ENCODE results near the gene COQ8B. TPM values are rescaled to one million over a fixed set of nuclear protein-coding genes. Genes with fewer than 3 reads are reported as not detected.
A peak's percentile ranks its signal among the peaks of the same experiment; 100 is the strongest.

COQ8B gene
- total and polyA plus RNA-seq, 4 donors, result 20.5 to 79.8 (median 32.8) TPM

- no peaks in the 10 kb centered on the region for H3K27me3 ChIP-seq (ENCODE audit: control insufficient read depth in 1 of 2, insufficient read depth in 2 of 2, low read length in 1 of 2)
- no peak overlapping the region for H3K4me3 ChIP-seq (ENCODE audit: low read length in 2 of 2)
- H3K36me3 ChIP-seq (ENCODE audit: control insufficient read depth in 1 of 2, insufficient read depth in 2 of 2, low read length in 1 of 2), result peaks cover 4 to 20% of the 10 kb centered on the region in 2 donors
- DNase-seq (no peak), ATAC-seq (ENCODE audit: low FRiP score) (no peak)
- no peaks in the 10 kb centered on the region for H3K9me3 ChIP-seq (ENCODE audit: control insufficient read depth, low read length)
- WGBS, 2 donors, result 88 to 94% methylated on average over 11 of the region's 11 CpGs
- intact Hi-C loops (cut with DNase I), result no loop called here
- no peaks in the 10 kb centered on the region for H3K4me1 ChIP-seq (ENCODE audit: control insufficient read depth in 1 of 2, insufficient read depth in 2 of 2, low read length in 2 of 2)
- no peak overlapping the region for H3K27ac ChIP-seq (ENCODE audit: low read depth in 1 of 2, low read length in 2 of 2)
Measured at GRCh38 chr19:40673397-40673796, 43.3 kb downstream of the COQ8B start.

GRCh38 chr19:40672573-40673299, 44.0 kb downstream of the COQ8B start:
- ATAC-seq (ENCODE audit: low FRiP score) (no peak), DNase-seq (no peak)
- intact Hi-C loops (cut with DNase I), result no loop called here
- WGBS, 2 donors, result 93 to 95% methylated on average over 7 of the region's 7 CpGs
- Histone ChIP-seq H3K4me1 (ENCODE audit: control insufficient read depth in 1 of 2, insufficient read depth in 2 of 2, low read length in 2 of 2) (no peaks in the 10 kb centered on the region), H3K27ac (ENCODE audit: low read depth in 1 of 2, low read length in 2 of 2) (no peak overlapping the region), H3K9me3 (ENCODE audit: control insufficient read depth, low read length) (no peaks in the 10 kb centered on the region), H3K27me3 (ENCODE audit: control insufficient read depth in 1 of 2, insufficient read depth in 2 of 2, low read length in 1 of 2) (no peaks in the 10 kb centered on the region), H3K36me3 (ENCODE audit: control insufficient read depth in 1 of 2, insufficient read depth in 2 of 2, low read length in 1 of 2) (peaks cover 4 to 22% of the 10 kb centered on the region in 2 donors), H3K4me3 (ENCODE audit: low read length in 2 of 2) (no peak overlapping the region)

- no peak overlapping the region for H3K27ac ChIP-seq (ENCODE audit: low read depth in 1 of 2, low read length in 2 of 2)
- WGBS, 2 donors, result 81 to 86% methylated on average over 2 of the region's 2 CpGs
- H3K9me3 ChIP-seq (ENCODE audit: control insufficient read depth, low read length), result no peaks in the 10 kb centered on the region
- no peaks in the 10 kb centered on the region for H3K4me1 ChIP-seq (ENCODE audit: control insufficient read depth in 1 of 2, insufficient read depth in 2 of 2, low read length in 2 of 2)
- ATAC-seq (ENCODE audit: low FRiP score) (no peak), DNase-seq (no peak)
- peaks cover 4 to 24% of the 10 kb centered on the region in 2 donors for H3K36me3 ChIP-seq (ENCODE audit: control insufficient read depth in 1 of 2, insufficient read depth in 2 of 2, low read length in 1 of 2)
- H3K27me3 ChIP-seq (ENCODE audit: control insufficient read depth in 1 of 2, insufficient read depth in 2 of 2, low read length in 1 of 2), result no peaks in the 10 kb centered on the region
- intact Hi-C loops (cut with DNase I), result no loop called here
- no peak overlapping the region for H3K4me3 ChIP-seq (ENCODE audit: low read length in 2 of 2)
Measured at GRCh38 chr19:40672038-40672437, 44.6 kb downstream of the COQ8B start.

- Histone ChIP-seq H3K27me3 (ENCODE audit: control insufficient read depth in 1 of 2, insufficient read depth in 2 of 2, low read length in 1 of 2) (no peaks in the 10 kb centered on the region), H3K9me3 (ENCODE audit: control insufficient read depth, low read length) (no peaks in the 10 kb centered on the region), H3K27ac (ENCODE audit: low read depth in 1 of 2, low read length in 2 of 2) (no peak overlapping the region), H3K4me3 (ENCODE audit: low read length in 2 of 2) (no peak overlapping the region), H3K4me1 (ENCODE audit: control insufficient read depth in 1 of 2, insufficient read depth in 2 of 2, low read length in 2 of 2) (no peaks in the 10 kb centered on the region), H3K36me3 (ENCODE audit: control insufficient read depth in 1 of 2, insufficient read depth in 2 of 2, low read length in 1 of 2) (peaks cover 4 to 23% of the 10 kb centered on the region in 2 donors)
- ATAC-seq (ENCODE audit: low FRiP score) (no peak), DNase-seq (no peak)
- WGBS, 2 donors, result 37 to 42% methylated on average over 9 of the region's 9 CpGs
- intact Hi-C loops (cut with DNase I), result no loop called here
Measured at GRCh38 chr19:40671404-40671803, 45.3 kb downstream of the COQ8B start.

- 87 to 93% methylated on average over 7 of the region's 7 CpGs for WGBS, 2 donors
- peaks cover 4 to 23% of the 10 kb centered on the region in 2 donors for H3K36me3 ChIP-seq (ENCODE audit: control insufficient read depth in 1 of 2, insufficient read depth in 2 of 2, low read length in 1 of 2)
- DNase-seq (no peak), ATAC-seq (ENCODE audit: low FRiP score) (no peak)
- H3K27ac ChIP-seq (ENCODE audit: low read depth in 1 of 2, low read length in 2 of 2), result no peak overlapping the region
- no peaks in the 10 kb centered on the region for H3K4me1 ChIP-seq (ENCODE audit: control insufficient read depth in 1 of 2, insufficient read depth in 2 of 2, low read length in 2 of 2)
- no peak overlapping the region for H3K4me3 ChIP-seq (ENCODE audit: low read length in 2 of 2)
- no peaks in the 10 kb centered on the region for H3K9me3 ChIP-seq (ENCODE audit: control insufficient read depth, low read length)
- intact Hi-C loops (cut with DNase I), result loop anchor here in 1 of 2 donors (10.0 kb wide), 1 partner anchor 476 kb away; no protein-coding TSS in a partner anchor
- H3K27me3 ChIP-seq (ENCODE audit: control insufficient read depth in 1 of 2, insufficient read depth in 2 of 2, low read length in 1 of 2), result no peaks in the 10 kb centered on the region
Measured at GRCh38 chr19:40668991-40669614, 47.6 kb downstream of the COQ8B start.

- Histone ChIP-seq H3K4me1 (ENCODE audit: control insufficient read depth in 1 of 2, insufficient read depth in 2 of 2, low read length in 2 of 2) (no peaks in the 10 kb centered on the region), H3K9me3 (ENCODE audit: control insufficient read depth, low read length) (no peaks in the 10 kb centered on the region), H3K4me3 (ENCODE audit: low read length in 2 of 2) (no peak overlapping the region), H3K27ac (ENCODE audit: low read depth in 1 of 2, low read length in 2 of 2) (no peak overlapping the region), H3K36me3 (ENCODE audit: control insufficient read depth in 1 of 2, insufficient read depth in 2 of 2, low read length in 1 of 2) (peaks cover 3 to 14% of the 10 kb centered on the region in 2 donors), H3K27me3 (ENCODE audit: control insufficient read depth in 1 of 2, insufficient read depth in 2 of 2, low read length in 1 of 2) (no peaks in the 10 kb centered on the region)
- no peak for ATAC-seq (ENCODE audit: low FRiP score)
- intact Hi-C loops (cut with DNase I), result loop anchor here in 1 of 2 donors (10.0 kb wide), 1 partner anchor 477 kb away; no protein-coding TSS in a partner anchor
- DNase-seq, result no peak
- 88 to 89% methylated on average over 12 to 14 of the region's 14 CpGs for whole genome bisulfite sequencing, 2 donors
Measured at GRCh38 chr19:40667602-40668001, 49.1 kb downstream of the COQ8B start.

- Histone ChIP-seq H3K4me1 (ENCODE audit: control insufficient read depth in 1 of 2, insufficient read depth in 2 of 2, low read length in 2 of 2) (no peaks in the 10 kb centered on the region), H3K36me3 (ENCODE audit: control insufficient read depth in 1 of 2, insufficient read depth in 2 of 2, low read length in 1 of 2) (peaks cover 0 to 10% of the 10 kb centered on the region in 2 donors), H3K27ac (ENCODE audit: low read depth in 1 of 2, low read length in 2 of 2) (no peak overlapping the region), H3K27me3 (ENCODE audit: control insufficient read depth in 1 of 2, insufficient read depth in 2 of 2, low read length in 1 of 2) (no peaks in the 10 kb centered on the region), H3K4me3 (ENCODE audit: low read length in 2 of 2) (no peak overlapping the region), H3K9me3 (ENCODE audit: control insufficient read depth, low read length) (no peaks in the 10 kb centered on the region)
- intact Hi-C loops (cut with DNase I), result loop anchor here in 1 of 2 donors (10.0 kb wide), 1 partner anchor 478 kb away; no protein-coding TSS in a partner anchor
- ATAC-seq (ENCODE audit: low FRiP score) (no peak), DNase-seq (no peak)
- WGBS, 2 donors, result 81 to 85% methylated on average over 14 of the region's 14 CpGs
Measured at GRCh38 chr19:40666803-40667438, 49.8 kb downstream of the COQ8B start.

- no peaks in the 10 kb centered on the region for H3K4me1 ChIP-seq (ENCODE audit: control insufficient read depth in 1 of 2, insufficient read depth in 2 of 2, low read length in 2 of 2)
- H3K27me3 ChIP-seq (ENCODE audit: control insufficient read depth in 1 of 2, insufficient read depth in 2 of 2, low read length in 1 of 2), result no peaks in the 10 kb centered on the region
- ATAC-seq (ENCODE audit: low FRiP score) (no peak), DNase-seq (no peak)
- intact Hi-C loops (cut with DNase I), result loop anchor here (2.0 to 10.0 kb wide), 5 partner anchors 53 to 481 kb away; partner anchors contain the start of genes COQ8B (in 1 of the 2) and ITPKC (in 1 of the 2)
- peaks cover 0 to 7% of the 10 kb centered on the region in 2 donors for H3K36me3 ChIP-seq (ENCODE audit: control insufficient read depth in 1 of 2, insufficient read depth in 2 of 2, low read length in 1 of 2)
- no peaks in the 10 kb centered on the region for H3K9me3 ChIP-seq (ENCODE audit: control insufficient read depth, low read length)
- H3K27ac ChIP-seq (ENCODE audit: low read depth in 1 of 2, low read length in 2 of 2), result peak overlapping the region in 1 of 2 donors; percentile 53
- no peak overlapping the region for H3K4me3 ChIP-seq (ENCODE audit: low read length in 2 of 2)
- 42 to 43% methylated on average over 24 of the region's 24 CpGs for WGBS, 2 donors
Measured at GRCh38 chr19:40663695-40664692, 52.7 kb downstream of the COQ8B start.

Data from aorta (tissue), 5 donors.